Panc1 (cell line): ENCODE measurements around the gene ZNF627. TPM values are rescaled to one million over a fixed set of nuclear protein-coding genes. Genes with fewer than 3 reads are reported as not detected.
"Not testable (repeated sequence)": the region's sequence is repeated elsewhere in the genome, so short reads cannot be mapped to it uniquely, and the experiment has no call there.

ENCODE experiments used
- ATAC-seq: fragments of 200-7000 bp; cut with Tn5 transposase; 2 replicates; pipeline ENCODE4 v1.9.1; 2020; ENCODE audit warnings: mild to moderate bottlenecking, moderate library complexity
- BruUV-seq: library from RNA; stranded (reverse); fragments of 400-500 nt; replicated peaks from 2 replicates; lab custom pipeline; 2021; lab: Mats Ljungman, UMichigan
- CTCF ChIA-PET: fragments of 300-600 bp; sonication (Branson Sonifier 250); formaldehyde crosslinking; loops from one replicate; lab custom pipeline; 2022; ENCODE audit warnings: antibody characterized with exemption; lab: Charles Lee
- POLR2A ChIA-PET: fragments of 300-600 bp; sonication (Branson Sonifier 250); formaldehyde crosslinking; loops from one replicate; lab custom pipeline; 2022; ENCODE audit warnings: antibody characterized with exemption; lab: Charles Lee
- DNase-seq: peaks from one replicate; pipeline ENCODE4 v3.0.0-alpha.2; 2010; ENCODE audit warnings: low read depth, low spot score
- H3K27ac ChIP-seq: 2 replicates; pipeline ENCODE4 v1.5.1; 2011; ENCODE audit warnings: mild to moderate bottlenecking, low read length, inconsistent platforms
- H3K27me3 ChIP-seq: fragments of 200-500 bp; sonication (Bioruptor generic); 2 replicates; pipeline ENCODE4 v1.6.0; 2014; ENCODE audit warnings: low read length, inconsistent platforms; ENCODE audit not compliant: control insufficient read depth, insufficient read depth
- H3K36me3 ChIP-seq: fragments of 200-500 bp; sonication (Bioruptor generic); 2 replicates; pipeline ENCODE4 v1.5.1; 2014; ENCODE audit warnings: inconsistent platforms, mild to moderate bottlenecking, low read length, moderate library complexity; ENCODE audit not compliant: control insufficient read depth, insufficient read depth
- H3K4me1 ChIP-seq: 2 replicates; pipeline ENCODE4 v1.5.1; 2011; ENCODE audit warnings: inconsistent platforms, mild to moderate bottlenecking, low read length, moderate library complexity; ENCODE audit not compliant: control insufficient read depth, insufficient read depth
- H3K4me3 ChIP-seq, 2 experiments: 2 replicates each; pipeline ENCODE4 v1.5.1; 2011 to 2012; ENCODE audit warnings: low read depth in 2 of 2, low read length in 2 of 2, mild to moderate bottlenecking in 2 of 2, inconsistent platforms in 1 of 2, moderate library complexity in 1 of 2
- H3K9me3 ChIP-seq: fragments of 200-500 bp; sonication (Bioruptor generic); 2 replicates; pipeline ENCODE4 v1.5.1; 2014; ENCODE audit warnings: low read depth, mild to moderate bottlenecking, inconsistent platforms, low read length, moderate library complexity; ENCODE audit not compliant: control insufficient read depth, insufficient read depth
- CTCF ChIP-seq: fragments of 450-650 bp; IDR thresholded peaks from 2 replicates; pipeline ENCODE4 v1.5.1; 2017; ENCODE audit warnings: mild to moderate bottlenecking
- POLR2AphosphoS5 ChIP-seq: IDR thresholded peaks from 2 replicates; pipeline ENCODE4 v1.6.1; 2012; ENCODE audit warnings: mild to moderate bottlenecking, low read depth, low read length, moderate library complexity
- REST ChIP-seq, 2 experiments: IDR thresholded peaks; 2 replicates each; pipeline ENCODE4 v1.6.1; 2011 to 2012; ENCODE audit warnings: low read depth in 2 of 2, control low read depth in 1 of 2, low read length in 1 of 2, mild to moderate bottlenecking in 1 of 2, moderate library complexity in 1 of 2; ENCODE audit not compliant: insufficient read depth in 1 of 2
- SIN3A ChIP-seq: IDR thresholded peaks from 2 replicates; pipeline ENCODE4 v1.6.1; 2012; ENCODE audit warnings: low read depth, mild to moderate bottlenecking, low read length, moderate library complexity, borderline replicate concordance; ENCODE audit not compliant: insufficient read depth
- TCF7L2 ChIP-seq: IDR thresholded peaks from 2 replicates; pipeline ENCODE4 v1.6.1; 2011; ENCODE audit warnings: mild to moderate bottlenecking, low read depth, low read length, inconsistent platforms
- in situ Hi-C: cut with HindIII; loops from 2 replicates; pipeline ENCODE4 v1.10.0; 2016; ENCODE audit warnings: low sequenced_read_pairs, low pct_unique_long_range_greater_than_20kb
- intact Hi-C: fragments of 100-400 bp; cut with micrococcal nuclease; formaldehyde crosslinking; loops from one replicate; pipeline ENCODE4 v1.10.0; 2022; ENCODE audit not compliant: unreplicated experiment
- total RNA-seq: library from RNA; stranded (reverse); gene quantifications from one replicate; pipeline ENCODE4 v1.2.1, GENCODE V29; 2021; ENCODE audit not compliant: unreplicated experiment

ZNF627 gene
- total RNA-seq, 1 experiment from 2014 or later, result 10.7 TPM

- Histone ChIP-seq H3K27me3 (no peaks in the 10 kb centered on the region), H3K27ac (no peak overlapping the region), H3K4me3 (peak overlapping the region; percentile 77 to 80), H3K36me3 (no peaks in the 10 kb centered on the region; the same call in 1 of the 2 replicates), H3K9me3 (no peaks in the 10 kb centered on the region), H3K4me1 (no peaks in the 10 kb centered on the region)
- BruUV-seq, result no TSS peak
- ATAC-seq (peak; percentile 54; the same call in 1 of the 2 replicates), DNase-seq (peak; percentile 51)
- ChIA-PET CTCF (no interaction called here), POLR2A (no interaction called here)
- in situ Hi-C loops, result loop anchor here (25.0 kb wide), 1 partner anchor 248 kb away; no protein-coding TSS in a partner anchor
- peak; percentile 74 for TF ChIP-seq CTCF
- TF ChIP-seq REST (IDR thresholded peaks at IDR 0.05; ENCODE audit: insufficient read depth in 1 of 2, low read depth in 2 of 2, low read length in 1 of 2), result no peak
- TF ChIP-seq SIN3A, result no peak
- intact Hi-C loops, result no loop called here
Observed at GRCh38 chr19:11560404-11561051, 36.8 kb upstream of the ZNF627 start.

GRCh38 chr19:11563532-11563931 lies 33.8 kb upstream of the ZNF627 start:
- no peak overlapping the region for H3K4me3 ChIP-seq
- H3K27ac ChIP-seq, result no peak overlapping the region
- ChIA-PET POLR2A (no interaction called here), CTCF (no interaction called here)
- H3K36me3 ChIP-seq, result no peaks in the 10 kb centered on the region; the same call in 1 of the 2 replicates
- no TSS peak for BruUV-seq
- intact Hi-C loops, result no loop called here
- DNase-seq (no peak), ATAC-seq (no peak)
- no peaks in the 10 kb centered on the region for H3K9me3 ChIP-seq
- no peaks in the 10 kb centered on the region for H3K27me3 ChIP-seq
- H3K4me1 ChIP-seq, result no peaks in the 10 kb centered on the region
- in situ Hi-C loops, result loop anchor here (25.0 kb wide), 1 partner anchor 251 kb away; no protein-coding TSS in a partner anchor
- TF ChIP-seq TCF7L2 (no peak), CTCF (no peak), SIN3A (no peak), POLR2AphosphoS5 (no peak), REST (IDR thresholded peaks at IDR 0.05; ENCODE audit: insufficient read depth in 1 of 2, low read depth in 2 of 2, low read length in 1 of 2) (no peak)

DNA sequence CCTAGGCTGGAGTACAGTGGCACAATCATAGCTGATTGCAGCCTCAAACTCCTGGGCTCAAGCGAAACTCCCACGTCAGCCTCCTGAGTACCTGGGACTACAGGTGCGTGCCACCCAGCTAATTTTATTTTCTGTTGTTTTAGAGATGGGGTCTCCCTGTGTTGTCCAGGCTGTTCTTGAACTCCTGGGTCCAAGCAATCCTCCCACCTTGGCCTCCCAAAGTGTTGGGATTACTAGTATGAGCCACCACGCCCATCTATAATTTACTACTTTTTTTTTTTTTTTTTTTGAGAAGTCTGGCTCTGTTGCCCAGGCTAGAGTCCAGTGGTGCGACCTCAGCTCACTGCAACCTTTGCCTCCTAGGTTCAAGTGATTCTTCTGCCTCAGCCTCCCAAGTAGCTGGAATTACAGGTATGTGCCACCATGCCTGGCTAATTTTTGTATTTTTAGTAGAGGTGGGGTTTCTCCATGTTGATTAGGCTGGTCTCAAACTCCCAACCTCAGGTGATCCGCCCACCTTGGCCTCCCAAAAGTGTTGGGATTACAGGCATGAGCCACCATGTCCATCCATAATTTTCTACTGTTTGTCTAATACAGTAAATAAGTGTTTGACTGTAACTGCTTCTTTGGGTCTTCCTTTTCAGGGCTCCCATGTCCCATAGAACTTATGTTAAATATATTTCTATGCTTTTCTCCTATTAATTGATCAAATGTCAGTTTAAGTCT lies 33.0 kb upstream of the ZNF627 start:
- H3K27ac ChIP-seq, DNase-seq, CTCF ChIA-PET, ATAC-seq, POLR2A ChIA-PET, H3K4me1 ChIP-seq, BruUV-seq, H3K4me3 ChIP-seq, H3K9me3 ChIP-seq, H3K36me3 ChIP-seq, intact Hi-C loops, H3K27me3 ChIP-seq: not testable (repeated sequence)
- in situ Hi-C loops, result loop anchor here (25.0 kb wide), 1 partner anchor 252 kb away; no protein-coding TSS in a partner anchor
